HG03060 (cell line): ENCODE data around the gene ORC4.

ENCODE experiments used
- ATAC-seq: cut with Tn5 transposase; IDR thresholded peaks from one replicate; pipeline ENCODE4 v1.9.1; 2021; ENCODE audit warnings: low read depth, moderate number of reproducible peaks; ENCODE audit not compliant: unreplicated experiment

The ORC4 gene

GRCh38 chr2:147939313-147939712 lies 81.2 kb downstream of the ORC4 start:
- ATAC-seq, result no peak

GRCh38 chr2:147937744-147938349 lies 82.7 kb downstream of the ORC4 start:
- ATAC-seq, result no peak

- ATAC-seq, result no peak
These were observed 85.5 kb downstream of the ORC4 start for GRCh38 chr2:147934881-147935620.

GRCh38 chr2:147933931-147934330 lies 86.6 kb downstream of the ORC4 start:
- no peak for ATAC-seq

- ATAC-seq, result no peak
These were observed 93.4 kb downstream of the ORC4 start for GRCh38 chr2:147927053-147927588.

- ATAC-seq, result no peak
These were observed 94.7 kb downstream of the ORC4 start for GRCh38 chr2:147925886-147926285.

GRCh38 chr2:147924647-147925046 lies 95.9 kb downstream of the ORC4 start:
- ATAC-seq, result no peak

GRCh38 chr2:147923846-147924245 lies 96.7 kb downstream of the ORC4 start:
- ATAC-seq, result no peak

GRCh38 chr2:147917161-147917560 lies 103.4 kb downstream of the ORC4 start:
- no peak for ATAC-seq

- no peak for ATAC-seq
These were observed 103.8 kb downstream of the ORC4 start for GRCh38 chr2:147916723-147917122.

GRCh38 chr2:147916067-147916466 lies 104.5 kb downstream of the ORC4 start:
- ATAC-seq, result no peak

GRCh38 chr2:147913701-147914480 lies 106.6 kb downstream of the ORC4 start:
- ATAC-seq, result no peak

GRCh38 chr2:147910990-147911473 lies 109.5 kb downstream of the ORC4 start:
- ATAC-seq, result no peak

- ATAC-seq, result no peak
These were observed 111.4 kb downstream of the ORC4 start for GRCh38 chr2:147909178-147909577.

GRCh38 chr2:147904051-147904450 lies 116.5 kb downstream of the ORC4 start:
- no peak for ATAC-seq

- ATAC-seq, result no peak
These were observed 131.9 kb downstream of the ORC4 start for GRCh38 chr2:147888680-147889079.

GRCh38 chr2:147886136-147886535 lies 134.4 kb downstream of the ORC4 start:
- ATAC-seq, result no peak

- ATAC-seq, result no peak
These were observed 135.7 kb downstream of the ORC4 start for GRCh38 chr2:147884830-147885229.

- no peak for ATAC-seq
These were observed 137.9 kb downstream of the ORC4 start for GRCh38 chr2:147882631-147883030.
